Activated CD8-positive, alpha-beta T cell treated with anti-CD3 and anti-CD28 coated beads for 36 hours (primary cell): ENCODE measurements around the gene HBZ. TPM values are rescaled to one million over a fixed set of nuclear protein-coding genes. Genes with fewer than 3 reads are reported as not detected.
"Not testable (repeated sequence)": the region's sequence is repeated elsewhere in the genome, so short reads cannot be mapped to it uniquely, and the experiment has no call there.

Source experiments
- ATAC-seq: fragments of 200-7000 bp; cut with Tn5 transposase; one replicate; pipeline ENCODE4 v1.10.0; 2021; ENCODE audit warnings: mild to moderate bottlenecking, moderate library complexity
- CTCF ChIA-PET: fragments of 350-600 bp; sonication (Branson Sonifier 250); formaldehyde crosslinking; loops from one replicate; lab custom pipeline; 2021; ENCODE audit warnings: antibody characterized with exemption; lab: Charles Lee
- POLR2A ChIA-PET: fragments of 350-600 bp; sonication (Branson Sonifier 250); formaldehyde crosslinking; loops from one replicate; lab custom pipeline; 2021; ENCODE audit warnings: antibody characterized with exemption; lab: Charles Lee
- DNase-seq: peaks from one replicate; pipeline ENCODE4 v3.0.0-alpha.2; 2020
- H3K27ac Mint-ChIP-seq: one replicate; pipeline ENCODE4 v1.8.0; 2021; ENCODE audit warnings: mild to moderate bottlenecking, mixed read lengths
- H3K27me3 Mint-ChIP-seq: one replicate; pipeline ENCODE4 v1.8.0; 2021; ENCODE audit warnings: mixed read lengths
- H3K36me3 Mint-ChIP-seq: one replicate; pipeline ENCODE4 v1.8.0; 2021; ENCODE audit warnings: low read depth, mixed read lengths
- H3K4me1 Mint-ChIP-seq: one replicate; pipeline ENCODE4 v1.8.0; 2021; ENCODE audit warnings: low read depth, mixed read lengths
- H3K4me3 Mint-ChIP-seq: one replicate; pipeline ENCODE4 v1.8.0; 2021; ENCODE audit warnings: mild to moderate bottlenecking, moderate library complexity, mixed read lengths
- H3K9me3 Mint-ChIP-seq: one replicate; pipeline ENCODE4 v1.8.0; 2021; ENCODE audit warnings: mixed read lengths
- intact Hi-C: fragments of 100-400 bp; cut with micrococcal nuclease; formaldehyde crosslinking; loops from one replicate; pipeline ENCODE4 v1.10.0; 2022
- total RNA-seq, 2 experiments: library from RNA; stranded (reverse); gene quantifications; one replicate each; pipeline ENCODE4 v1.2.3, GENCODE V29; 2021
- TF ChIP-seq, protein P1 (sequence below): fragments of 200-600 bp; IDR thresholded peaks from one replicate; pipeline ENCODE4 v1.8.0; 2022; ENCODE audit warnings: antibody characterized with exemption, mild to moderate bottlenecking

The HBZ gene
- total RNA-seq, 2 experiments from 2014 or later: not detected

DNA sequence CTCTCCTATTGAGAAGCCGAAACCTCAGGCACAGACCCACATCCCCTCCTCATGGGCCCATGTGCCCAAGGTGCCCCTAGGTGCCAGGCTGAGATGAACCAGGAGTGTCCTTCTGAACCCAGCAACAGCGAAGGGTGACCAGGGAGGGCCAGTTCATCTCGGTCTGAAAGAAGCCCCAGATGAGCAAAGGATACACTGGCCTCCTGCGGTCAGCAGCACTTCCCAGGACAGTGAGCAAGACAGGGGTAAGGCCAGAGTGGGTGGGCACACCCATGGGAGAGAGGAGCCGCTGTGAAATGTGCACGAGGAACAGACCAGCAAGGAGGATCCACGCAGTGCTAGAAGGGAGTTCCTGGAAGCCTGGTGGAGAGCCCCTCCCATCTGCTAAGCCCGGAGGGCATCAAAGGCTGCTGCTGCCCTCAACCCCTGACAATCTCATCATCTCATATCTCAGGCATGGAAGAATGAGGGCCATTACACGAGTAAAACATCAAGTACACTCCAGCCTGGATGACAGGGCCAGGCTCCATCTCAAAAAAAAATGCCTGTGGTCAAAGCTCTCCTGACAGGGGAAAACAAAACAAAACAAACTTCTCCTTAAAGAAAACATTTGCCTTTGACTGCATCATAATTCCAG is 3.3 kb upstream of the HBZ start:
- Mint-ChIP-seq H3K36me3 (no peaks in the 10 kb centered on the region), H3K27ac (no peak overlapping the region), H3K4me1 (no peaks in the 10 kb centered on the region), H3K9me3 (no peaks in the 10 kb centered on the region), H3K27me3 (peaks cover 3% of the 10 kb centered on the region), H3K4me3 (no peak overlapping the region)
- DNase-seq (no peak), ATAC-seq (no peak)
- TF ChIP-seq, protein P1, sequence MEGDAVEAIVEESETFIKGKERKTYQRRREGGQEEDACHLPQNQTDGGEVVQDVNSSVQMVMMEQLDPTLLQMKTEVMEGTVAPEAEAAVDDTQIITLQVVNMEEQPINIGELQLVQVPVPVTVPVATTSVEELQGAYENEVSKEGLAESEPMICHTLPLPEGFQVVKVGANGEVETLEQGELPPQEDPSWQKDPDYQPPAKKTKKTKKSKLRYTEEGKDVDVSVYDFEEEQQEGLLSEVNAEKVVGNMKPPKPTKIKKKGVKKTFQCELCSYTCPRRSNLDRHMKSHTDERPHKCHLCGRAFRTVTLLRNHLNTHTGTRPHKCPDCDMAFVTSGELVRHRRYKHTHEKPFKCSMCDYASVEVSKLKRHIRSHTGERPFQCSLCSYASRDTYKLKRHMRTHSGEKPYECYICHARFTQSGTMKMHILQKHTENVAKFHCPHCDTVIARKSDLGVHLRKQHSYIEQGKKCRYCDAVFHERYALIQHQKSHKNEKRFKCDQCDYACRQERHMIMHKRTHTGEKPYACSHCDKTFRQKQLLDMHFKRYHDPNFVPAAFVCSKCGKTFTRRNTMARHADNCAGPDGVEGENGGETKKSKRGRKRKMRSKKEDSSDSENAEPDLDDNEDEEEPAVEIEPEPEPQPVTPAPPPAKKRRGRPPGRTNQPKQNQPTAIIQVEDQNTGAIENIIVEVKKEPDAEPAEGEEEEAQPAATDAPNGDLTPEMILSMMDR: no peak
- CTCF ChIA-PET: no interaction called here
- POLR2A ChIA-PET: interaction anchor here (0.7 kb wide), 1 partner anchor 16 kb away, joined by 3 read pairs; no protein-coding TSS in a partner anchor
- intact Hi-C loops: no loop called here

DNA sequence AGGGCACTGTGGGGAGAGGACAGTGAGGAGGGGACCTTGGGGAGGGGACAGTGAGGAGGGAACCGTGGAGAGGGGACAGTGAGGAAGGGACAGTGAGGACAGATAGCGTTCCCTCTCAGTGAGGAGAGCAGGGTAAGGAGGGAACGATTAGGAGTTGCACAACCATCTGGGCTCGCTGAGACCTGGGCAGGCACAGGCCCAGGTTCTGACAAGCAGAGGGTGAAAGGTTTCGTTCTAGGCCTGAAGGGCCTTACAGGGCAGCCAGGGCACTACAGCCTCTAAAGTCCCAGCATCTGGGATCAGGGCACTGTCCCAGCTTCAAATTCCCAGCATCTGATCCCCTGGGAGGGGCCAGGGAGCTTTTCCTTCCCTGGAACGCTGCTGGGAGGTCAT is 681 bp downstream of the HBZ start:
- H3K4me1 Mint-ChIP-seq, intact Hi-C loops, CTCF ChIA-PET, DNase-seq, H3K4me3 Mint-ChIP-seq, H3K27ac Mint-ChIP-seq, H3K36me3 Mint-ChIP-seq, H3K9me3 Mint-ChIP-seq, POLR2A ChIA-PET, ATAC-seq: not testable (repeated sequence)
- H3K27me3 Mint-ChIP-seq: peaks cover 21% of the 10 kb centered on the region

DNA sequence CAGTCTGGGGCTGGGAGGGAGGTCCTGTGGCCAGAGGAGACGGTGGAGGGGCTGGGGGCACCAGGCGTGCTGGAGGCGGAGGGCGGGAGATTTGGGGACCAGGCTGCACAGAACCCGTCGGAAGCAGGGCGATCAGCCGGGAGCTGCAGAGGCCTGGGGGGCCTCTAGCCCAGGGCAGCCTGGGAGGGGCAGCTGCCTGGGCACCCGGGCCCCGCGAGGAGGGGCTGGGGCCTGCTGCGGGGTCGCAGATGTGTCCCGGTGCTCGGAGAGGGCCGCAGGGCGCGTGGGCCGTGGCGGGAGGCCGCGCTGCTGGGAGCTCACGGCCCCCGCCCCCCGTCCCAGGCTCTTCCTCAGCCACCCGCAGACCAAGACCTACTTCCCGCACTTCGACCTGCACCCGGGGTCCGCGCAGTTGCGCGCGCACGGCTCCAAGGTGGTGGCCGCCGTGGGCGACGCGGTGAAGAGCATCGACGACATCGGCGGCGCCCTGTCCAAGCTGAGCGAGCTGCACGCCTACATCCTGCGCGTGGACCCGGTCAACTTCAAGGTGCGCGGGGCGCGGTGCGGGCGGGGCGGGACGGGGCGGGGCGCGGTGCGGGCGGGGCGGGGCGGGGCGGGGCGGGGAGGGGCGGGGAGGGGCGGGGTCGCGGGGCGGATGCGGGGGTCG is 1.2 kb downstream of the HBZ start:
- H3K27ac Mint-ChIP-seq, CTCF ChIA-PET, H3K36me3 Mint-ChIP-seq, H3K4me3 Mint-ChIP-seq, H3K9me3 Mint-ChIP-seq, H3K4me1 Mint-ChIP-seq, intact Hi-C loops, DNase-seq, POLR2A ChIA-PET: not testable (repeated sequence)
- peaks cover 24% of the 10 kb centered on the region for H3K27me3 Mint-ChIP-seq
- peak; percentile 75 for ATAC-seq

DNA sequence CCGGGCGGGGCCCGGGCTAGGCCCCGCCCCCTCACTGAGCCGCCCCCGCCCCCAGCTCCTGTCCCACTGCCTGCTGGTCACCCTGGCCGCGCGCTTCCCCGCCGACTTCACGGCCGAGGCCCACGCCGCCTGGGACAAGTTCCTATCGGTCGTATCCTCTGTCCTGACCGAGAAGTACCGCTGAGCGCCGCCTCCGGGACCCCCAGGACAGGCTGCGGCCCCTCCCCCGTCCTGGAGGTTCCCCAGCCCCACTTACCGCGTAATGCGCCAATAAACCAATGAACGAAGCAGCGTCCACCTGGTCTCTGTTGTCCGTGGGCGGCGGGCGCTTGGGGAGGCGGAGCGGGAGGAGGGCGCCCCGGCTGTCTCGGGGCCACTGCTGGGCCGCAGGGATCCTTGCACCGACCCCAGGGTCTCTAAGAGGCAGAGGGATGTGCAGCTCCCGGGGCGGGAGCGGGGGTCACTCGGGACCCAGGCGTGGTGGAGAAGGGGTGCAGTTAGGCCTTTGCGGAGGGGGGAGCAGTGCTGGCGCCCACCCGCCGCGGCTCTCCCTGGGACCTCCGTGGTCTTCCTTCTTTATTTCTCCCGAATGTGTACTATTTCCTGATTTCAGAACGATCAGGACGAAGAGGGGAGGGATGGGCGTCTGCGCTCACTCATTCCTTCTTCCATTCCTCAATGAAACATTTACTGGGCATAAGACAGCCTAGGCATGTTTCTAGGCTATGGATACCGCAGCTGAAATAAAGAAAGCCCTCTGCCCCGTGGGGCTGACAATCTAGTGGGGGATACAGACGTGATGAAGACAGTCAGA is 2.0 kb downstream of the HBZ start:
- H3K9me3 Mint-ChIP-seq: no peaks in the 10 kb centered on the region
- TF ChIP-seq, protein P1: no peak
- intact Hi-C loops: no loop called here
- ATAC-seq (peak; percentile 59), DNase-seq (peak; percentile 50)
- peak overlapping the region; percentile 66 for H3K4me3 Mint-ChIP-seq
- no peaks in the 10 kb centered on the region for H3K36me3 Mint-ChIP-seq
- ChIA-PET CTCF (no interaction called here), POLR2A (no interaction called here)
- H3K4me1 Mint-ChIP-seq: peaks cover 7% of the 10 kb centered on the region
- H3K27ac Mint-ChIP-seq: no peak overlapping the region
- H3K27me3 Mint-ChIP-seq: peaks cover 28% of the 10 kb centered on the region

DNA sequence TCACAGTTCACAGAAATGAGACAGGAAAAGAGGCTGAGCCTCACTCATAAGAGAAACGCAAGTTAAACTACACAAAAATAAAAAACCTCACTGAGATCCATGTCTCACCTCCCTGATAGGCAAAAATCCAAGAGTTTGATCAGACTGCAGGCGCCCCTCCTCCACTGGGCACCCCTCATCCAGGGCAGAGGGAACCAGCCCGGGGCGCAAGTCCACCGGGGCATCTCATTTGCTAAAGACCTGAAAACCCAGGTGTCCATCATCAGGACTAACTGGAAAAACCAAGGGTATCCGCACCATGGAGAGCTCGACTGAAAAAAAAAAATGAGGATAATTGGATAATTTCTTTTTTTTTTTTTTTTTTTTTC is 2.6 kb downstream of the HBZ start:
- TF ChIP-seq, protein P1: no peak
- ChIA-PET CTCF (interaction anchor here (1.6 kb wide), 1 partner anchor 90 kb away, joined by 7 read pairs; no protein-coding TSS in a partner anchor), POLR2A (no interaction called here)
- no peak for ATAC-seq
- Mint-ChIP-seq H3K9me3 (no peaks in the 10 kb centered on the region), H3K4me3 (peak overlapping the region; percentile 66), H3K36me3 (no peaks in the 10 kb centered on the region), H3K27me3 (peaks cover 30% of the 10 kb centered on the region), H3K4me1 (peaks cover 7% of the 10 kb centered on the region), H3K27ac (no peak overlapping the region)
- DNase-seq: no peak
- intact Hi-C loops: no loop called here
